ENCODE data around the gene CHD9. TPM values are rescaled to one million over a fixed set of nuclear protein-coding genes. Genes with fewer than 3 reads are reported as not detected.

CHD9 gene
- total RNA-seq, 1 experiment from 2014 or later = 25.4 TPM

DNA sequence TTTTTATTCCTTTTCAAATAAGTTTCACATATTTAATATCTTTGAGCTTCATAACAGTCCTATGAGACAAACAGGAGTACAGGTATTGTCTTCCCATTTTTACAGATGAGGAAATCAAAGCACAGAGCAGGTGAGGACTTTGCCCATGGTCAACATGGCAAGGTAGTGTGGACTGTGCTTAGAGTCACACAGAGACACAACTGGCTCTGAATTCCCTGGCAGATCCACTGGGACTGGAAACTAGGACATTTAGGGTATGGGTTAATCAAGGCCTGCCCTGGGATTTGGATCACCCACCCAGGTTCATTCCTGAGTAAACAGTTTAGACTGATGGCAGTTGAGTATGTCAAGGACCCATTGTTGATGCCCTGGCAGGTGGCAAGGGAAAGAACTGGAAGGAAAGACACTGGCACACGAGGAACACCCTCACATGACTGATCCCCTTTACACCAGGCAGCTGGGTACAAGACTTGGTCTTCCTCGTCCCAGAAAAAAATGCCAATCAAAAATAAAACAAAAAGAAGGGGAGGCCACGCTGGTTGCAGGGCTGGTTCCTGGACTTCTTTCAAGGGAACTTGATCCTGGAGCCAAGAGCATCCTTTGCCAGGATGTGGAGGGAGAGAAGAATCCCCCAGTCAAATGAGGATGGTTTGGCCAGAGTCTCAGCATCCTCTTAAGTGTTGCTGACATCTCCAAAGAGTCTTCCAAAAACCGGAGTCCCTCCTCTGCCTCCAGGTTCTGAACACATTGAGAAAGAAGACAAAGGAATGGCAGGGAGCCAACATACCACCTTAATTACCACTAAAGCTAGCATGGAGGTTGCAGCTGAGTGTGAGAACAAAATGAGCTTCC is 34.9 kb downstream of the CHD9 start:
- in situ Hi-C loops (cut with HindIII; ENCODE audit: low pct_unique_long_range_greater_than_20kb, low sequenced_read_pairs) = no loop called here
- Histone ChIP-seq H3K9me3 (ENCODE audit: control insufficient read depth, insufficient read depth, low read depth, low read length) (no peaks in the 10 kb centered on the region), H3K4me1 (ENCODE audit: control insufficient read depth, insufficient read depth, low read length) (no peaks in the 10 kb centered on the region; the same call in 1 of the 2 replicates), H3K27ac (ENCODE audit: low read length) (no peak overlapping the region), H3K36me3 (ENCODE audit: control insufficient read depth, insufficient read depth, low read length) (no peaks in the 10 kb centered on the region), H3K27me3 (ENCODE audit: control insufficient read depth, insufficient read depth, low read length) (no peaks in the 10 kb centered on the region), H3K4me3 (ENCODE audit: low read depth in 2 of 2, low read length in 2 of 2) (no peak overlapping the region)
- intact Hi-C loops (cut with micrococcal nuclease; ENCODE audit: unreplicated experiment) = no loop called here
- TF ChIP-seq, protein P1, sequence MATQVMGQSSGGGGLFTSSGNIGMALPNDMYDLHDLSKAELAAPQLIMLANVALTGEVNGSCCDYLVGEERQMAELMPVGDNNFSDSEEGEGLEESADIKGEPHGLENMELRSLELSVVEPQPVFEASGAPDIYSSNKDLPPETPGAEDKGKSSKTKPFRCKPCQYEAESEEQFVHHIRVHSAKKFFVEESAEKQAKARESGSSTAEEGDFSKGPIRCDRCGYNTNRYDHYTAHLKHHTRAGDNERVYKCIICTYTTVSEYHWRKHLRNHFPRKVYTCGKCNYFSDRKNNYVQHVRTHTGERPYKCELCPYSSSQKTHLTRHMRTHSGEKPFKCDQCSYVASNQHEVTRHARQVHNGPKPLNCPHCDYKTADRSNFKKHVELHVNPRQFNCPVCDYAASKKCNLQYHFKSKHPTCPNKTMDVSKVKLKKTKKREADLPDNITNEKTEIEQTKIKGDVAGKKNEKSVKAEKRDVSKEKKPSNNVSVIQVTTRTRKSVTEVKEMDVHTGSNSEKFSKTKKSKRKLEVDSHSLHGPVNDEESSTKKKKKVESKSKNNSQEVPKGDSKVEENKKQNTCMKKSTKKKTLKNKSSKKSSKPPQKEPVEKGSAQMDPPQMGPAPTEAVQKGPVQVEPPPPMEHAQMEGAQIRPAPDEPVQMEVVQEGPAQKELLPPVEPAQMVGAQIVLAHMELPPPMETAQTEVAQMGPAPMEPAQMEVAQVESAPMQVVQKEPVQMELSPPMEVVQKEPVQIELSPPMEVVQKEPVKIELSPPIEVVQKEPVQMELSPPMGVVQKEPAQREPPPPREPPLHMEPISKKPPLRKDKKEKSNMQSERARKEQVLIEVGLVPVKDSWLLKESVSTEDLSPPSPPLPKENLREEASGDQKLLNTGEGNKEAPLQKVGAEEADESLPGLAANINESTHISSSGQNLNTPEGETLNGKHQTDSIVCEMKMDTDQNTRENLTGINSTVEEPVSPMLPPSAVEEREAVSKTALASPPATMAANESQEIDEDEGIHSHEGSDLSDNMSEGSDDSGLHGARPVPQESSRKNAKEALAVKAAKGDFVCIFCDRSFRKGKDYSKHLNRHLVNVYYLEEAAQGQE (IDR thresholded peaks at IDR 0.05; ENCODE audit: insufficient read depth in 1 of 2, low read depth in 2 of 2, low read length in 1 of 2) = no peak
- DNase-seq (ENCODE audit: low read depth, low spot score) (no peak), ATAC-seq (no peak)
- ChIA-PET POLR2A (no interaction called here), CTCF (no interaction called here)
- no TSS peak for BruUV-seq (replicated peaks)

DNA sequence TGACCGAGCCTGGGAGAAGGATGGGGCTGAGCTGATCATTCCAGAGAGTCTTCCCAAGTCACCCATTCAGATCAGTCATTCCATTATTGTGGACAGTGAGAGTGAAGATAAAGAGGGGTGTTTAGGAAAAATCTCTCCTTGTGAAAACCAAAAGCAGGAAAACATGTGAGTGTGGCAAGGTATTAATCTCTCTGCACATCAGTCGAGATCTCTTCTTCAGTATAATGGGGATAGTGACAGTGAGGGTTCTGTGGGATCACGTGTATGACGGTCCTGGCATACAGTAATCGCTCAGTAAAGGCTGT is 35.4 kb downstream of the CHD9 start:
- ATAC-seq (no peak), DNase-seq (ENCODE audit: low read depth, low spot score) (no peak)
- no peaks in the 10 kb centered on the region for H3K9me3 ChIP-seq (ENCODE audit: control insufficient read depth, insufficient read depth, low read depth, low read length)
- H3K4me1 ChIP-seq (ENCODE audit: control insufficient read depth, insufficient read depth, low read length) = no peaks in the 10 kb centered on the region; the same call in 1 of the 2 replicates
- H3K36me3 ChIP-seq (ENCODE audit: control insufficient read depth, insufficient read depth, low read length) = no peaks in the 10 kb centered on the region
- in situ Hi-C loops (cut with HindIII; ENCODE audit: low pct_unique_long_range_greater_than_20kb, low sequenced_read_pairs) (no loop called here), intact Hi-C loops (cut with micrococcal nuclease; ENCODE audit: unreplicated experiment) (no loop called here)
- H3K4me3 ChIP-seq (ENCODE audit: low read depth in 2 of 2, low read length in 2 of 2) = no peak overlapping the region
- H3K27ac ChIP-seq (ENCODE audit: low read length) = no peak overlapping the region
- ChIA-PET CTCF (no interaction called here), POLR2A (no interaction called here)
- no peaks in the 10 kb centered on the region for H3K27me3 ChIP-seq (ENCODE audit: control insufficient read depth, insufficient read depth, low read length)
- TF ChIP-seq, protein P1 (IDR thresholded peaks at IDR 0.05; ENCODE audit: insufficient read depth in 1 of 2, low read depth in 2 of 2, low read length in 1 of 2) = no peak
- TF ChIP-seq POLR2AphosphoS5 (IDR thresholded peaks at IDR 0.05; ENCODE audit: low read depth, low read length) = no peak
- no peak for TF ChIP-seq SIN3A (IDR thresholded peaks at IDR 0.05; ENCODE audit: borderline replicate concordance, insufficient read depth, low read depth, low read length)
- TF ChIP-seq TCF7L2 (IDR thresholded peaks at IDR 0.05; ENCODE audit: low read depth, low read length) = no peak
- TF ChIP-seq, protein P2, sequence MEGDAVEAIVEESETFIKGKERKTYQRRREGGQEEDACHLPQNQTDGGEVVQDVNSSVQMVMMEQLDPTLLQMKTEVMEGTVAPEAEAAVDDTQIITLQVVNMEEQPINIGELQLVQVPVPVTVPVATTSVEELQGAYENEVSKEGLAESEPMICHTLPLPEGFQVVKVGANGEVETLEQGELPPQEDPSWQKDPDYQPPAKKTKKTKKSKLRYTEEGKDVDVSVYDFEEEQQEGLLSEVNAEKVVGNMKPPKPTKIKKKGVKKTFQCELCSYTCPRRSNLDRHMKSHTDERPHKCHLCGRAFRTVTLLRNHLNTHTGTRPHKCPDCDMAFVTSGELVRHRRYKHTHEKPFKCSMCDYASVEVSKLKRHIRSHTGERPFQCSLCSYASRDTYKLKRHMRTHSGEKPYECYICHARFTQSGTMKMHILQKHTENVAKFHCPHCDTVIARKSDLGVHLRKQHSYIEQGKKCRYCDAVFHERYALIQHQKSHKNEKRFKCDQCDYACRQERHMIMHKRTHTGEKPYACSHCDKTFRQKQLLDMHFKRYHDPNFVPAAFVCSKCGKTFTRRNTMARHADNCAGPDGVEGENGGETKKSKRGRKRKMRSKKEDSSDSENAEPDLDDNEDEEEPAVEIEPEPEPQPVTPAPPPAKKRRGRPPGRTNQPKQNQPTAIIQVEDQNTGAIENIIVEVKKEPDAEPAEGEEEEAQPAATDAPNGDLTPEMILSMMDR (IDR thresholded peaks at IDR 0.05) = no peak
- no TSS peak for BruUV-seq (replicated peaks)
